Activated CD4-positive, alpha-beta memory T cell treated with anti-CD3 and anti-CD28 coated beads, Interleukin-2, amount 10 ng/mL, durations not matched to agents 7 days and 5 days (primary cell): ENCODE measurements around the gene UBE2H. TPM values are rescaled to one million over a fixed set of nuclear protein-coding genes. Genes with fewer than 3 reads are reported as not detected.
"Not testable (repeated sequence)": the region's sequence is repeated elsewhere in the genome, so short reads cannot be mapped to it uniquely, and the experiment has no call there.

Experiments used
- CTCF ChIA-PET: fragments of 350-600 bp; sonication (Branson Sonifier 250); formaldehyde crosslinking; loops from one replicate; lab custom pipeline; 2021; ENCODE audit warnings: antibody characterized with exemption, inconsistent platforms; lab: Charles Lee
- POLR2A ChIA-PET: fragments of 350-600 bp; sonication (Branson Sonifier 250); formaldehyde crosslinking; loops from one replicate; lab custom pipeline; 2021; ENCODE audit warnings: antibody characterized with exemption; lab: Charles Lee
- DNase-seq: peaks from one replicate; pipeline ENCODE4 v3.0.0-alpha.2; 2020
- H3K27ac Mint-ChIP-seq: one replicate; pipeline ENCODE4 v1.8.0; 2021; ENCODE audit warnings: mild to moderate bottlenecking, mixed read lengths
- H3K27me3 Mint-ChIP-seq: one replicate; pipeline ENCODE4 v1.8.0; 2021; ENCODE audit warnings: mixed read lengths
- H3K36me3 Mint-ChIP-seq: one replicate; pipeline ENCODE4 v1.8.0; 2021; ENCODE audit warnings: low read depth, mixed read lengths
- H3K4me1 Mint-ChIP-seq: one replicate; pipeline ENCODE4 v1.8.0; 2021; ENCODE audit warnings: mixed read lengths
- H3K4me3 Mint-ChIP-seq: one replicate; pipeline ENCODE4 v1.8.0; 2021; ENCODE audit warnings: mild to moderate bottlenecking, mixed read lengths
- H3K9me3 Mint-ChIP-seq: one replicate; pipeline ENCODE4 v1.8.0; 2021; ENCODE audit warnings: mixed read lengths
- total RNA-seq, 2 experiments: library from RNA; stranded (reverse); gene quantifications; one replicate each; pipeline ENCODE4 v1.2.3, GENCODE V29; 2021

UBE2H gene
- total RNA-seq, 2 experiments from 2014 or later, result 57.9 to 58.4 TPM

DNA sequence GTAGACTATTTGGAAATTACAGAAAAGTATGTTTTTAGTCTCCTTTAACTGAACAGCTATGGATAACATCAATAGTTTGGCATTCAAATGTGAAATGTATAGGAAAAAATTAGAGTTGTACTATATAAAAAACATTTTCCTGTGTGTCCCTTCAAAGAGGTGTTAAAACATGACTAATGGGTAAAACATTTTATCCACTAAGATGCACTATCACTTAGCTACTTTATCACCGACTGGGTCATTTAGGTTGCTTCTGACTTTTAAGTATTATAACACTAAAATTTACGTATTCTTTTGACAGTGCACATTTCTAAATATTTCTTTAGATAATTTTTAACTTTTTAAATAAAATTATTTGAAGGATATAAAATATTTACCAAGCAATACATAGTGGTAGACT, 77.6 kb downstream of the UBE2H start:
- Mint-ChIP-seq H3K27ac (no peak overlapping the region), H3K27me3 (no peaks in the 10 kb centered on the region), H3K4me3 (no peak overlapping the region), H3K36me3 (peaks cover 44% of the 10 kb centered on the region), H3K4me1 (peaks cover 36% of the 10 kb centered on the region), H3K9me3 (no peaks in the 10 kb centered on the region)
- no peak for DNase-seq
- POLR2A ChIA-PET, result no interaction called here
- CTCF ChIA-PET, result no interaction called here

- CTCF ChIA-PET, result no interaction called here
- H3K9me3 Mint-ChIP-seq, result no peaks in the 10 kb centered on the region
- no peak overlapping the region for H3K4me3 Mint-ChIP-seq
- H3K4me1 Mint-ChIP-seq, result peaks cover 32% of the 10 kb centered on the region
- no peaks in the 10 kb centered on the region for H3K27me3 Mint-ChIP-seq
- H3K27ac Mint-ChIP-seq, result no peak overlapping the region
- H3K36me3 Mint-ChIP-seq, result peaks cover 46% of the 10 kb centered on the region
- POLR2A ChIA-PET, result no interaction called here
- no peak for DNase-seq
These were observed 78.0 kb downstream of the UBE2H start for GRCh38 chr7:129874722-129875121.

DNA sequence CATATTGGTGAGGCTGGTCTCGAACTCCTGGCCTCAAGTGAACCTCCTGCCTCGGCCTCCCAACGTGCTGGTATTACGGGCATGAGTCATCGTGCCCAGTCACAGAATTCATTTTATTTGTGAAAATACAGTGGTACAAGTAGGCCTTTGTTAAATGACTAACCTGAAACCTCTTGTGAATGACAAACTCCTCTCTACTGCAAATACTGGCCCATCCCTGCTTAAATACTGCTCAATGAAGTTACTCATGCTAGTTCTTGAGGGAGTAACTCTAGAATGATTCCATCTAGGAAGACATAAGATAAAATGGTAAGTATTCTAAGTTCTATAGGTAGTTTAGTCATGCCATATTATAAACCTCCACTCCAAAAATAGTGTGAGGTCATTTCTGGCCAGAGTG, 80.7 kb downstream of the UBE2H start:
- Mint-ChIP-seq H3K27ac (no peak overlapping the region), H3K4me3 (no peak overlapping the region), H3K27me3 (no peaks in the 10 kb centered on the region), H3K9me3 (no peaks in the 10 kb centered on the region), H3K4me1 (peaks cover 13% of the 10 kb centered on the region), H3K36me3 (peaks cover 33% of the 10 kb centered on the region)
- ChIA-PET CTCF (no interaction called here), POLR2A (interaction anchor here (0.6 kb wide), 1 partner anchor 9 kb away, joined by 3 read pairs; no protein-coding TSS in a partner anchor)
- DNase-seq, result no peak

DNA sequence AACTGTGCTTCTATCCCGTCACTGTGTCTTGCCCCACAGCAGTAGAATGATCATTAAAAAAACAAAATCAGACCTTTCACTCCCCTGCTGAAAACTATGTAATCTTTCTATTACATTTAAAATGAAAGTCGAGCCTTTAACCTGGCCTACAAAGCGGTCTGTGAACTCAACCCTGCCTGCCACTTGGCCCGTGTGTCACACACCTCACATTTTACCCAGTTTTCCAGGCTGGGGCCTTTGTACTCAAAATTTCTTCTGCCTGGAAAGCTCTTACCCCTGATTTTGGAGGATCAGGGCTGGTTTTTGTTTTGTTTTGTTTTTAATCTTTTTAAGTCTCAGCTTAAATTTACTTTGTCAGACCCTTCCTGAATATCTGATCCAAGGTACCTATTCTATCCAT, 82.1 kb downstream of the UBE2H start:
- CTCF ChIA-PET, result no interaction called here
- no peak for DNase-seq
- POLR2A ChIA-PET, result no interaction called here
- no peaks in the 10 kb centered on the region for H3K9me3 Mint-ChIP-seq
- H3K27ac Mint-ChIP-seq, result no peak overlapping the region
- H3K4me3 Mint-ChIP-seq, result no peak overlapping the region
- peaks cover 27% of the 10 kb centered on the region for H3K36me3 Mint-ChIP-seq
- H3K27me3 Mint-ChIP-seq, result no peaks in the 10 kb centered on the region
- peaks cover 13% of the 10 kb centered on the region for H3K4me1 Mint-ChIP-seq

GRCh38 chr7:129866251-129866650, 86.5 kb downstream of the UBE2H start:
- H3K27me3 Mint-ChIP-seq, result no peaks in the 10 kb centered on the region
- H3K4me1 Mint-ChIP-seq, result peaks cover 23% of the 10 kb centered on the region
- ChIA-PET POLR2A (interaction anchor here (1.5 kb wide), 1 partner anchor 11 kb away, joined by 3 read pairs; no protein-coding TSS in a partner anchor), CTCF (interaction anchor here (1.4 kb wide), 1 partner anchor 36 kb away, joined by 3 read pairs; no protein-coding TSS in a partner anchor)
- no peak for DNase-seq
- H3K27ac Mint-ChIP-seq, result peak overlapping the region; percentile 3
- peaks cover 18% of the 10 kb centered on the region for H3K36me3 Mint-ChIP-seq
- H3K4me3 Mint-ChIP-seq, result no peak overlapping the region
- H3K9me3 Mint-ChIP-seq, result no peaks in the 10 kb centered on the region

DNA sequence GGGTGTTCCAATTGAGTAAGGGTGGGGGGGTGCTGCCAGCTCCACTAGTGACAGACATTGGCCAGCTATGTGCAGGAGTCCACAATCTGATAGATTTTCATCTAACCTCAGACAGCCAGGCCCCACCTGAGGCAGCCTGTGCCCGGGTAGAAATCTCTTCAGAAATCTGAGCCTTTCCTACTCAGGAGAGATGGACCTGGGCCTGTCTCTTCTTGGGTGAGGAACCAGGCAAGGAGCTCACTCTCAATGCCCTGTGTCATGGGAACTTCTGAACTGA, 86.9 kb downstream of the UBE2H start:
- DNase-seq, result no peak
- Mint-ChIP-seq H3K9me3 (no peaks in the 10 kb centered on the region), H3K36me3 (peaks cover 15% of the 10 kb centered on the region), H3K4me1 (peaks cover 24% of the 10 kb centered on the region), H3K27me3 (no peaks in the 10 kb centered on the region), H3K27ac (no peak overlapping the region), H3K4me3 (no peak overlapping the region)
- ChIA-PET CTCF (interaction anchor here (1.4 kb wide), 1 partner anchor 35 kb away, joined by 3 read pairs; no protein-coding TSS in a partner anchor), POLR2A (interaction anchor here (1.5 kb wide), 1 partner anchor 10 kb away, joined by 3 read pairs; no protein-coding TSS in a partner anchor)

- CTCF ChIA-PET, result no interaction called here
- Mint-ChIP-seq H3K9me3 (no peaks in the 10 kb centered on the region), H3K27ac (no peak overlapping the region), H3K4me1 (peaks cover 29% of the 10 kb centered on the region), H3K4me3 (no peak overlapping the region), H3K27me3 (no peaks in the 10 kb centered on the region), H3K36me3 (peaks cover 18% of the 10 kb centered on the region)
- POLR2A ChIA-PET, result interaction anchor here (1.5 kb wide), 1 partner anchor 10 kb away, joined by 3 read pairs; no protein-coding TSS in a partner anchor
- no peak for DNase-seq
These were observed 87.5 kb downstream of the UBE2H start for GRCh38 chr7:129865093-129865924.

DNA sequence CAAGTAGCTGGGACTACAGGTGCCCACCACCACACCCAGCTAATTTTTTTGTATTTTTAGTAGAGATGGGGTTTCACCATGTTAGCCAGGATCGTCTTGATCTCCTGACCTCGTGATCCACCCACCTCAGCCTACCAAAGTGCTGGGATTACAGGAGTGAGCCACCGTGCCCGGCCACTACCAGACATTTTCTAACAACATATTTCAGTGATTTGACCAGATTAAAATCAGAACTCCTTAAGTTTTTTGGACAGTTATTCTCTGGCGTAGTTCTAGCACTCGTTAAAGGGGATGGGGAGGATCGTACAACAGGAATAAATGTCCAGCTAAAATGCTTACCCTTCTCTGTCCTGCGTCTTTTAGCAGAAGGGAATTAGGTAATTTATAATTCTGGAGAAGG, 88.1 kb downstream of the UBE2H start:
- H3K27ac Mint-ChIP-seq, DNase-seq, H3K27me3 Mint-ChIP-seq, H3K4me3 Mint-ChIP-seq, H3K9me3 Mint-ChIP-seq, POLR2A ChIA-PET, CTCF ChIA-PET: not testable (repeated sequence)
- peaks cover 13% of the 10 kb centered on the region for H3K36me3 Mint-ChIP-seq
- H3K4me1 Mint-ChIP-seq, result peaks cover 35% of the 10 kb centered on the region

DNA sequence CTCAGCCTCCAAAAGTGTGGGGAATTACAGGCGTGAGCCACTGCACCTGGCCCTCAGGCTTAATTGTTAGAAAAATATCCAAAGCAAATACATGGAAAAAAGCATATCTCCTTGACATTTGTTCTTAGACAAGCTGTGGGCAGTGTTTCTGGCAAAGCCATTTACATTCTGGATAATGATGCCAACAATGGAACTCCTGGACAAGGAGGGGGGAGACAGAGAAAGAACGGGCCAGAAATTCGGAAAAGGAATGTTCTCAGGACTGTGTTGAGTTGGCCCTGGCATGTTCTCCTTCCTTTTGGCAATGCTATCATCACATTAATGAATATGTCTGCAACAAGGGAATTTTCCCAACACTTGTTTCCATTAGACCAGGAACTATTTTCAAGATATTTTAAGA, 88.7 kb downstream of the UBE2H start:
- H3K4me3 Mint-ChIP-seq, result no peak overlapping the region
- ChIA-PET CTCF (no interaction called here), POLR2A (no interaction called here)
- peaks cover 41% of the 10 kb centered on the region for H3K4me1 Mint-ChIP-seq
- no peak overlapping the region for H3K27ac Mint-ChIP-seq
- no peaks in the 10 kb centered on the region for H3K27me3 Mint-ChIP-seq
- H3K36me3 Mint-ChIP-seq, result peaks cover 8% of the 10 kb centered on the region
- DNase-seq, result no peak
- H3K9me3 Mint-ChIP-seq, result no peaks in the 10 kb centered on the region

- Mint-ChIP-seq H3K9me3 (no peaks in the 10 kb centered on the region), H3K27me3 (no peaks in the 10 kb centered on the region), H3K27ac (no peak overlapping the region), H3K36me3 (peaks cover 8% of the 10 kb centered on the region), H3K4me3 (no peak overlapping the region), H3K4me1 (peaks cover 44% of the 10 kb centered on the region)
- ChIA-PET POLR2A (no interaction called here), CTCF (interaction anchor here (0.6 kb wide), 1 partner anchor 152 kb away, joined by 4 read pairs; no protein-coding TSS in a partner anchor)
- no peak for DNase-seq
These were observed 90.1 kb downstream of the UBE2H start for GRCh38 chr7:129862682-129863081.

DNA sequence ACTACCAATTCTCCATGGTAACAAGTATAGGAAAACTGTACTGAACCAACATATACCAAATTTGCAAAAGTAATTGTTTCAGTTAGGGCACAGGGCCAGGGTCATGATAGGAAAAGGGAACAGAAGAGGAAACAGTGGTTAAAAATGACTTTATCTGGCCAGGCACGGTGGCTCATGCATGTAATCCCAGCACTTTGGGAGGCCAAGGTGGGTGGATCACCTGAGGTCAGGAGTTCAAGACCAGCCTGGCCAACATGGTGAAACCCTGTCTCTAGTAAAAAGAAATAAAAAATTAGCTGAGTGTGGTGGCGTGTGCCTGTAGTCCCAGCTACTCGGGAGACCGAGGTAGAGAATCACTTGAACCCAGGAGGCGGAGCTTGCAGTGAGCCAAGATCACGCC, 92.0 kb downstream of the UBE2H start:
- H3K27me3 Mint-ChIP-seq, H3K9me3 Mint-ChIP-seq, CTCF ChIA-PET, H3K27ac Mint-ChIP-seq, DNase-seq, POLR2A ChIA-PET, H3K4me3 Mint-ChIP-seq: not testable (repeated sequence)
- H3K36me3 Mint-ChIP-seq, result peaks cover 18% of the 10 kb centered on the region
- H3K4me1 Mint-ChIP-seq, result peaks cover 44% of the 10 kb centered on the region

GRCh38 chr7:129859183-129859582, 93.6 kb downstream of the UBE2H start:
- H3K9me3 Mint-ChIP-seq, result no peaks in the 10 kb centered on the region
- no peak overlapping the region for H3K27ac Mint-ChIP-seq
- CTCF ChIA-PET, result no interaction called here
- H3K36me3 Mint-ChIP-seq, result peaks cover 19% of the 10 kb centered on the region
- no peaks in the 10 kb centered on the region for H3K27me3 Mint-ChIP-seq
- no peak for DNase-seq
- H3K4me1 Mint-ChIP-seq, result peaks cover 55% of the 10 kb centered on the region
- POLR2A ChIA-PET, result no interaction called here
- H3K4me3 Mint-ChIP-seq, result no peak overlapping the region

DNA sequence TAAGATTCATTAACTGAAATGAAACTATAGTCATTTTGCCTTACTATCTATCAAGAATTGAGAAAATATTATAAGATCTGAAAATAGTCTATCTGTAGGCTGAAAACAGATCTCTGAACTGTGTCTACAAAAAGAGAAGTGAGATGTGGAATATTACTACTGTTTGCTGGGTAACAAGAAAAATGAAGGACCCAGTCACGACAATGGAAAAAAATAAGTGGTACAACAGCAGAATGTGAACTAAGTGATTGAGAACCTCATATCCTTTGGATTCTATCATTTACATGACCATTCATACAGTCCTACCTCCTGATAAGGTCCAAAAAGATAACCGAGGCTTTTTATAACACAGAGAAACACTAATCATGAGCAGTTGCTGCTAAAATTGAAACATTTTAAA, 94.3 kb downstream of the UBE2H start:
- no peak overlapping the region for H3K4me3 Mint-ChIP-seq
- peaks cover 19% of the 10 kb centered on the region for H3K36me3 Mint-ChIP-seq
- H3K4me1 Mint-ChIP-seq, result peaks cover 62% of the 10 kb centered on the region
- H3K27me3 Mint-ChIP-seq, result no peaks in the 10 kb centered on the region
- H3K27ac Mint-ChIP-seq, result no peak overlapping the region
- ChIA-PET POLR2A (no interaction called here), CTCF (no interaction called here)
- no peak for DNase-seq
- no peaks in the 10 kb centered on the region for H3K9me3 Mint-ChIP-seq

- DNase-seq, result no peak
- Mint-ChIP-seq H3K4me1 (peaks cover 64% of the 10 kb centered on the region), H3K36me3 (peaks cover 21% of the 10 kb centered on the region), H3K27ac (no peak overlapping the region), H3K27me3 (no peaks in the 10 kb centered on the region), H3K4me3 (no peak overlapping the region), H3K9me3 (no peaks in the 10 kb centered on the region)
- CTCF ChIA-PET, result no interaction called here
- POLR2A ChIA-PET, result no interaction called here
These were observed 95.4 kb downstream of the UBE2H start for GRCh38 chr7:129857313-129857712.
